Nasal cavity respiratory epithelium epithelial cell of viscerocranial mucosa (primary cell): ENCODE data around the gene MYL11. TPM values are rescaled to one million over a fixed set of nuclear protein-coding genes. Genes with fewer than 3 reads are reported as not detected.

Experiments
- total RNA-seq: library from RNA; depleted of rRNA; stranded (reverse); fragments of >200 nt; gene quantifications from 2 replicates; pipeline ENCODE4 v1.2.3, GENCODE V29; 2014

Gene MYL11
- not detected in 2 replicates for total RNA-seq

GRCh38 chr16:30374538-30374937 lies at the start of gene MYL11:
TSS of gene MYL11 (plus strand) at chr16:30374802. CDS start at chr16:30374858, 56 bp downstream.

GRCh38 chr16:30355144-30355953 lies 19.3 kb upstream of the MYL11 start, which contains the start of gene CD2BP2:
TSS of gene CD2BP2 (minus strand) at chr16:30355308. CDS start at chr16:30354681, 627 bp downstream.

GRCh38 chr16:30370456-30371247 lies 4.0 kb upstream of the MYL11 start, which contains the start of gene TBC1D10B:
TSS of gene TBC1D10B (minus strand) at chr16:30370494. CDS start at chr16:30370183, 311 bp downstream.

GRCh38 chr16:30382111-30382881 lies 7.7 kb downstream of the MYL11 start, which contains the start of gene SEPTIN1:
TSS of gene SEPTIN1 (minus strand) at chr16:30382561. CDS start at chr16:30382542, 19 bp downstream.

GRCh38 chr16:30395155-30395991 lies 20.8 kb downstream of the MYL11 start, which contains the start of gene ZNF48:
TSS of gene ZNF48 (plus strand) at chr16:30395420. CDS start at chr16:30395795, 375 bp downstream.

GRCh38 chr16:30407102-30407803 lies 32.7 kb downstream of the MYL11 start, which contains the start of gene ZNF771:
TSS of gene ZNF771 (plus strand) at chr16:30407606. CDS start at chr16:30408054, 448 bp downstream.

Other genes with a start within 250 kb of the MYL11 start
- 0.78 and 1.0 TPM in 2 replicates for gene CORO1A, start 191.2 kb upstream of the MYL11 start, total RNA-seq
- 32.4 and 51.9 TPM in 2 replicates for gene BOLA2B, start 181.1 kb upstream of the MYL11 start, total RNA-seq
- gene SLX1A, start 180.9 kb upstream of the MYL11 start, total RNA-seq = 19.6 and 47.2 TPM in 2 replicates
- 1.0 and 1.9 TPM in 2 replicates for gene SULT1A3, start 175.5 kb upstream of the MYL11 start, total RNA-seq
- under 0.01 and 1.8 TPM in 2 replicates for gene NPIPB13, start 126.3 kb upstream of the MYL11 start, total RNA-seq
- gene CD2BP2, start 19.5 kb upstream of the MYL11 start, total RNA-seq = 28.9 and 32.1 TPM in 2 replicates
- 21.5 and 35.7 TPM in 2 replicates for gene TBC1D10B, start 4.3 kb upstream of the MYL11 start, total RNA-seq
- gene SEPTIN1, start 7.8 kb downstream of the MYL11 start, total RNA-seq = 0.07 TPM in 1 of 2 replicates, not detected in the other
- gene ZNF48, start 20.6 kb downstream of the MYL11 start, total RNA-seq = 9.0 and 13.0 TPM in 2 replicates
- 6.0 and 8.2 TPM in 2 replicates for gene ZNF771, start 32.8 kb downstream of the MYL11 start, total RNA-seq
- 15.5 and 25.6 TPM in 2 replicates for gene DCTPP1, start 55.2 kb downstream of the MYL11 start, total RNA-seq
- gene SEPHS2, start 71.1 kb downstream of the MYL11 start, total RNA-seq = 34.7 and 43.4 TPM in 2 replicates
- under 0.01 TPM in 1 of 2 replicates, not detected in the other for gene ITGAL, start 97.9 kb downstream of the MYL11 start, total RNA-seq
- gene ZNF768, start 151.8 kb downstream of the MYL11 start, total RNA-seq = 31.5 and 34.2 TPM in 2 replicates
- 5.7 and 6.8 TPM in 2 replicates for gene ZNF747, start 160.1 kb downstream of the MYL11 start, total RNA-seq
- 3.4 and 4.3 TPM in 2 replicates for gene ZNF764, start 183.6 kb downstream of the MYL11 start, total RNA-seq
- gene ZNF688, start 196.9 kb downstream of the MYL11 start, total RNA-seq = 4.8 and 5.5 TPM in 2 replicates
- gene ZNF785, start 210.9 kb downstream of the MYL11 start, total RNA-seq = 4.1 and 8.2 TPM in 2 replicates
- 3.1 and 4.7 TPM in 2 replicates for gene ZNF689, start 235.6 kb downstream of the MYL11 start, total RNA-seq